Measurements from ENCODE around the gene KDM4C. TPM values are rescaled to one million over a fixed set of nuclear protein-coding genes. Genes with fewer than 3 reads are reported as not detected.

KDM4C gene
- total and polyA plus RNA-seq, 2 of the 4 experiments (the other 2 are of a cell fraction): 11.8 to 23.8 TPM

- H3K79me1 ChIP-seq (ENCODE audit: low read depth in 1 of 2, low read length in 2 of 2): no peaks in the 10 kb centered on the region; a peak in 1 of 4 replicates
- no TSS peak for BruUV-seq (replicated peaks)
- no peak overlapping the region for H4K5ac ChIP-seq (ENCODE audit: low read depth, low read length)
- no peaks in the 10 kb centered on the region for H4K20me1 ChIP-seq (ENCODE audit: insufficient read depth, low read length)
- no peak overlapping the region for H2AK5ac ChIP-seq (ENCODE audit: low read depth, low read length)
- no peak overlapping the region for H4K91ac ChIP-seq (ENCODE audit: insufficient read depth, low read depth, low read length)
- H3K4me3 ChIP-seq (ENCODE audit: insufficient read depth, low read depth, low read length): no peak overlapping the region
- DNase-seq (no peak), ATAC-seq (ENCODE audit: low read depth) (no peak)
- H3K4me2 ChIP-seq (ENCODE audit: low read depth, low read length): no peak overlapping the region
- H3K27ac ChIP-seq (ENCODE audit: insufficient read depth, low read length): no peak overlapping the region
- no peak overlapping the region for H2AK9ac ChIP-seq (replicated peaks; ENCODE audit: low read depth, low read length, poor library complexity)
- H3K9ac ChIP-seq (ENCODE audit: low read depth, low read length): no peak overlapping the region
- no peak overlapping the region for H3K23ac ChIP-seq (ENCODE audit: low read depth, low read length)
- 0 out of 2 replicates have a peak, but pooled peaks cover 3% of the 10 kb centered on the region for H3K9me1 ChIP-seq (ENCODE audit: insufficient read depth, low read length)
- H3K4me1 ChIP-seq (ENCODE audit: control insufficient read depth, insufficient read depth, low read length): no peaks in the 10 kb centered on the region
- H3K36me3 ChIP-seq (ENCODE audit: control insufficient read depth, insufficient read depth, low read length): peaks cover 8% of the 10 kb centered on the region
- no peak for TF ChIP-seq FOS (IDR thresholded peaks at IDR 0.05; ENCODE audit: low read depth, low read length)
- TF ChIP-seq MAFK (IDR thresholded peaks at IDR 0.05; ENCODE audit: low read depth, low read length): no peak
- no peak overlapping the region for H3K14ac ChIP-seq (replicated peaks; ENCODE audit: low read depth, low read length)
- ChIA-PET POLR2A (ENCODE audit: unreplicated experiment) (no interaction called here), CTCF (no interaction called here)
- H2BK15ac ChIP-seq (ENCODE audit: low read depth, low read length): no peak overlapping the region
- dilution Hi-C loops (cut with HindIII; ENCODE audit: low sequenced_read_pairs, unreplicated experiment): no loop called here
- no peak overlapping the region for H2BK5ac ChIP-seq (ENCODE audit: low read depth, low read length, poor library complexity, severe bottlenecking)
- H2AFZ ChIP-seq (replicated peaks; ENCODE audit: low read length, poor library complexity): no peak overlapping the region
- H2BK20ac ChIP-seq (ENCODE audit: low read depth, low read length): no peak overlapping the region
- H2BK120ac ChIP-seq (ENCODE audit: low read depth, low read length): no peak overlapping the region
- H3K9me3 ChIP-seq (ENCODE audit: control insufficient read depth, insufficient read depth, low read length): peaks cover 2% of the 10 kb centered on the region
- no CpG with 5 or more reads among the region's 1 CpG for WGBS, 2 experiments (ENCODE audit: extremely low coverage in 2 of 2, insufficient read length in 1 of 2)
- no peak overlapping the region for H3K4ac ChIP-seq (ENCODE audit: low read depth, low read length)
- H4K8ac ChIP-seq (ENCODE audit: low read depth in 2 of 2, low read length in 2 of 2): no peak overlapping the region
- H3K56ac ChIP-seq (ENCODE audit: extremely low read depth, insufficient read depth, low read length): no peak overlapping the region
- no peak overlapping the region for H3K18ac ChIP-seq (ENCODE audit: low read depth, low read length)
- in situ Hi-C loops (cut with MboI; ENCODE audit: low sequenced_read_pairs): no loop called here
- no peaks in the 10 kb centered on the region for H3K27me3 ChIP-seq (ENCODE audit: control insufficient read depth, insufficient read depth, low read length)
- intact Hi-C loops (cut with micrococcal nuclease): no loop called here
Measured at GRCh38 chr9:7009065-7009464, 251.3 kb downstream of the KDM4C start.
